Retinal pigment epithelial cell (primary cell): ENCODE results near the gene TSPAN9.
A peak's percentile ranks its signal among the peaks of the same experiment; 100 is the strongest.

ENCODE experiments used
- DNase-seq: peaks from one replicate; pipeline ENCODE4 v3.0.0-alpha.2; 2010; ENCODE audit warnings: low read depth
- H3K4me3 ChIP-seq: 2 replicates; pipeline ENCODE4 v1.5.1; 2011; ENCODE audit warnings: mild to moderate bottlenecking, low read length, control low read depth, moderate library complexity
- CTCF ChIP-seq: conservative IDR thresholded peaks from 2 replicates; pipeline ENCODE4 v1.5.1; 2011; ENCODE audit warnings: low read depth, low read length, control low read depth, inconsistent platforms

Gene TSPAN9

GRCh38 chr12:3090240-3091037 is 13.3 kb downstream of the TSPAN9 start:
- DNase-seq = no peak
- no peak for TF ChIP-seq CTCF
- H3K4me3 ChIP-seq = no peak overlapping the region

- TF ChIP-seq CTCF = no peak
- H3K4me3 ChIP-seq = no peak overlapping the region
- DNase-seq = no peak
Measured at GRCh38 chr12:3091038-3091319, 13.8 kb downstream of the TSPAN9 start.

GRCh38 chr12:3091382-3092241 is 14.4 kb downstream of the TSPAN9 start:
- no peak overlapping the region for H3K4me3 ChIP-seq
- TF ChIP-seq CTCF = no peak
- no peak for DNase-seq

- TF ChIP-seq CTCF = no peak
- no peak for DNase-seq
- H3K4me3 ChIP-seq = no peak overlapping the region
Measured at GRCh38 chr12:3092764-3093163, 15.6 kb downstream of the TSPAN9 start.

- DNase-seq = peak; percentile 78
- peak overlapping the region; percentile 14 for H3K4me3 ChIP-seq
- no peak for TF ChIP-seq CTCF
Measured at GRCh38 chr12:3097186-3097804, 20.1 kb downstream of the TSPAN9 start.

- no peak for DNase-seq
- H3K4me3 ChIP-seq = peak overlapping the region; percentile 6
Measured at GRCh38 chr12:3097836-3098235, 20.7 kb downstream of the TSPAN9 start.

More at GRCh38 chr12:3097836-3098235, 20.7 kb downstream of the TSPAN9 start:
- TF ChIP-seq CTCF = no peak
